Activated naive CD8-positive, alpha-beta T cell (primary cell): ENCODE results near the gene ZMYND8.
A peak's percentile ranks its signal among the peaks of the same experiment; 100 is the strongest.
"Not testable (repeated sequence)": the region's sequence is repeated elsewhere in the genome, so short reads cannot be mapped to it uniquely, and the experiment has no call there.

ENCODE experiments used
- H3K27ac Mint-ChIP-seq: one replicate; pipeline ENCODE4 v1.8.0; 2021; ENCODE audit warnings: mixed read lengths
- H3K27me3 Mint-ChIP-seq: one replicate; pipeline ENCODE4 v1.8.0; 2021; ENCODE audit warnings: mixed read lengths
- H3K36me3 Mint-ChIP-seq: one replicate; pipeline ENCODE4 v1.8.0; 2021; ENCODE audit warnings: mixed read lengths
- H3K4me1 Mint-ChIP-seq: one replicate; pipeline ENCODE4 v1.8.0; 2021; ENCODE audit warnings: low read depth, mixed read lengths
- H3K4me3 Mint-ChIP-seq: one replicate; pipeline ENCODE4 v1.8.0; 2021; ENCODE audit warnings: mild to moderate bottlenecking, mixed read lengths
- H3K9me3 Mint-ChIP-seq: one replicate; pipeline ENCODE4 v1.8.0; 2021; ENCODE audit warnings: low read depth, mixed read lengths

ZMYND8 gene

GRCh38 chr20:47286681-47287080 is 69.8 kb downstream of the ZMYND8 start:
- peak overlapping the region; percentile 75 for H3K27ac Mint-ChIP-seq
- no peaks in the 10 kb centered on the region for H3K27me3 Mint-ChIP-seq
- no peak overlapping the region for H3K4me3 Mint-ChIP-seq
- peaks cover 3% of the 10 kb centered on the region for H3K36me3 Mint-ChIP-seq
- no peaks in the 10 kb centered on the region for H3K9me3 Mint-ChIP-seq
- no peaks in the 10 kb centered on the region for H3K4me1 Mint-ChIP-seq

- Mint-ChIP-seq H3K4me3 (no peak overlapping the region), H3K36me3 (peaks cover 3% of the 10 kb centered on the region), H3K9me3 (no peaks in the 10 kb centered on the region), H3K4me1 (no peaks in the 10 kb centered on the region), H3K27ac (peak overlapping the region; percentile 68), H3K27me3 (no peaks in the 10 kb centered on the region)
Observed at GRCh38 chr20:47285189-47285588, 71.3 kb downstream of the ZMYND8 start.

- no peaks in the 10 kb centered on the region for H3K27me3 Mint-ChIP-seq
- no peak overlapping the region for H3K4me3 Mint-ChIP-seq
- no peaks in the 10 kb centered on the region for H3K4me1 Mint-ChIP-seq
- peak overlapping the region; percentile 30 for H3K27ac Mint-ChIP-seq
- H3K36me3 Mint-ChIP-seq: peaks cover 3% of the 10 kb centered on the region
- no peaks in the 10 kb centered on the region for H3K9me3 Mint-ChIP-seq
Observed at GRCh38 chr20:47284373-47284772, 72.1 kb downstream of the ZMYND8 start.

- Mint-ChIP-seq H3K9me3 (no peaks in the 10 kb centered on the region), H3K27me3 (no peaks in the 10 kb centered on the region), H3K4me3 (no peak overlapping the region), H3K4me1 (peaks cover under 1% of the 10 kb centered on the region), H3K27ac (peak overlapping the region; percentile 41), H3K36me3 (peaks cover 3% of the 10 kb centered on the region)
Observed at GRCh38 chr20:47283411-47283810, 73.1 kb downstream of the ZMYND8 start.

GRCh38 chr20:47282864-47283263 is 73.6 kb downstream of the ZMYND8 start:
- Mint-ChIP-seq H3K4me3 (no peak overlapping the region), H3K27me3 (no peaks in the 10 kb centered on the region), H3K9me3 (no peaks in the 10 kb centered on the region), H3K36me3 (peaks cover 3% of the 10 kb centered on the region), H3K4me1 (peaks cover 3% of the 10 kb centered on the region), H3K27ac (no peak overlapping the region)

- Mint-ChIP-seq H3K27ac (peak overlapping the region; percentile 83), H3K36me3 (peaks cover 3% of the 10 kb centered on the region)
Observed at GRCh38 chr20:47281376-47281775, 75.1 kb downstream of the ZMYND8 start.

GRCh38 chr20:47280668-47281067 is 75.8 kb downstream of the ZMYND8 start:
- H3K27me3 Mint-ChIP-seq: no peaks in the 10 kb centered on the region
- peak overlapping the region; percentile 83 for H3K27ac Mint-ChIP-seq
- no peaks in the 10 kb centered on the region for H3K9me3 Mint-ChIP-seq
- H3K36me3 Mint-ChIP-seq: peaks cover 3% of the 10 kb centered on the region
- no peak overlapping the region for H3K4me3 Mint-ChIP-seq
- H3K4me1 Mint-ChIP-seq: peaks cover 18% of the 10 kb centered on the region

More at GRCh38 chr20:47281376-47281775, 75.1 kb downstream of the ZMYND8 start:
- Mint-ChIP-seq H3K4me3 (no peak overlapping the region), H3K27me3 (no peaks in the 10 kb centered on the region), H3K9me3 (no peaks in the 10 kb centered on the region), H3K4me1 (peaks cover 11% of the 10 kb centered on the region)

- Mint-ChIP-seq H3K9me3 (no peaks in the 10 kb centered on the region), H3K4me3 (no peak overlapping the region), H3K27me3 (no peaks in the 10 kb centered on the region), H3K27ac (peak overlapping the region; percentile 83), H3K36me3 (peaks cover 3% of the 10 kb centered on the region), H3K4me1 (peaks cover 23% of the 10 kb centered on the region)
Observed at GRCh38 chr20:47280228-47280627, 76.3 kb downstream of the ZMYND8 start.

- Mint-ChIP-seq H3K36me3 (peaks cover 3% of the 10 kb centered on the region), H3K4me3 (no peak overlapping the region), H3K4me1 (peaks cover 35% of the 10 kb centered on the region), H3K27ac (peak overlapping the region; percentile 84), H3K27me3 (no peaks in the 10 kb centered on the region), H3K9me3 (no peaks in the 10 kb centered on the region)
Observed at GRCh38 chr20:47278907-47279348, 77.6 kb downstream of the ZMYND8 start.

- not testable (repeated sequence) for H3K9me3 Mint-ChIP-seq, H3K27me3 Mint-ChIP-seq, H3K36me3 Mint-ChIP-seq, H3K4me3 Mint-ChIP-seq
- Mint-ChIP-seq H3K27ac (peak overlapping the region; percentile 46), H3K4me1 (peaks cover 47% of the 10 kb centered on the region)
Observed at GRCh38 chr20:47277535-47277872, 79.0 kb downstream of the ZMYND8 start.

GRCh38 chr20:47276851-47277534 is 79.5 kb downstream of the ZMYND8 start:
- peak overlapping the region; percentile 98 for H3K27ac Mint-ChIP-seq
- no peak overlapping the region for H3K4me3 Mint-ChIP-seq
- H3K27me3 Mint-ChIP-seq: no peaks in the 10 kb centered on the region
- peaks cover 47% of the 10 kb centered on the region for H3K4me1 Mint-ChIP-seq
- H3K9me3 Mint-ChIP-seq: no peaks in the 10 kb centered on the region
- peaks cover 3% of the 10 kb centered on the region for H3K36me3 Mint-ChIP-seq

- H3K4me1 Mint-ChIP-seq: peaks cover 47% of the 10 kb centered on the region
Observed at GRCh38 chr20:47276251-47276650, 80.2 kb downstream of the ZMYND8 start.

GRCh38 chr20:47275548-47275947 is 81.0 kb downstream of the ZMYND8 start:
- Mint-ChIP-seq H3K4me1 (peaks cover 47% of the 10 kb centered on the region), H3K27me3 (no peaks in the 10 kb centered on the region), H3K27ac (peak overlapping the region; percentile 98), H3K36me3 (no peaks in the 10 kb centered on the region), H3K4me3 (peak overlapping the region; percentile 75), H3K9me3 (no peaks in the 10 kb centered on the region)

More at GRCh38 chr20:47276251-47276650, 80.2 kb downstream of the ZMYND8 start:
- peaks cover 3% of the 10 kb centered on the region for H3K36me3 Mint-ChIP-seq
- H3K27ac Mint-ChIP-seq: peak overlapping the region; percentile 98
- no peak overlapping the region for H3K4me3 Mint-ChIP-seq
- H3K27me3 Mint-ChIP-seq: no peaks in the 10 kb centered on the region
- H3K9me3 Mint-ChIP-seq: no peaks in the 10 kb centered on the region

GRCh38 chr20:47274401-47275108 is 81.9 kb downstream of the ZMYND8 start:
- H3K27ac Mint-ChIP-seq: peak overlapping the region; percentile 98
- peak overlapping the region; percentile 75 for H3K4me3 Mint-ChIP-seq
- H3K4me1 Mint-ChIP-seq: peaks cover 49% of the 10 kb centered on the region
- no peaks in the 10 kb centered on the region for H3K27me3 Mint-ChIP-seq
- no peaks in the 10 kb centered on the region for H3K36me3 Mint-ChIP-seq
- no peaks in the 10 kb centered on the region for H3K9me3 Mint-ChIP-seq

GRCh38 chr20:47273591-47274235 is 82.8 kb downstream of the ZMYND8 start:
- no peaks in the 10 kb centered on the region for H3K9me3 Mint-ChIP-seq
- peak overlapping the region; percentile 57 for H3K4me3 Mint-ChIP-seq
- H3K4me1 Mint-ChIP-seq: peaks cover 54% of the 10 kb centered on the region
- H3K36me3 Mint-ChIP-seq: no peaks in the 10 kb centered on the region
- H3K27me3 Mint-ChIP-seq: no peaks in the 10 kb centered on the region
- H3K27ac Mint-ChIP-seq: peak overlapping the region; percentile 98
